HG03442 (cell line): ENCODE data around the gene IRX3.

Source experiments
- ATAC-seq: cut with Tn5 transposase; IDR thresholded peaks from one replicate; pipeline ENCODE4 v1.9.1; 2021; ENCODE audit warnings: mild to moderate bottlenecking, moderate library complexity; ENCODE audit not compliant: unreplicated experiment

Gene IRX3

GRCh38 chr16:54286366-54287130 lies at the start of gene IRX3:
Gene IRX3 (minus strand): TSS chr16:54286787. CDS start chr16:54286050, 737 bp downstream.
- ATAC-seq, result no peak

DNA sequence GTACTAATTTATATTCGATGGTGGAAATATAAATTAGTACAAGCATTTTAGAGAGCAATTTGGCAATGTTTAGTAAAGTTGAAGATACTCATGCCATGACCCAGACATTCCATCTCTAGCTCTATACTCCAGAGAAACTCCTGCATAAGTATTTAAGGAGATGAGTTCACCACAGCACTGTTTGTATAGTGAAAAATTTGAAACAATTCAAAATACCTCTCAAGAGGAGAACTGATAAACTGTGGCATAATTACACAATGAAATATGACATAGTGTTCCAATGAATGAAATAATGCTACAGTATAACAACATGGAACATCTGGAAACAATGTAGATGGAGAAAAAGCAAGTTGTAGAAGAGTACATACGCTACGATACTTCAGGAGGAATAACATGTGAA lies 48.6 kb upstream of the IRX3 start:
- no peak for ATAC-seq

GRCh38 chr16:54334208-54334607 lies 47.6 kb upstream of the IRX3 start:
- no peak for ATAC-seq

DNA sequence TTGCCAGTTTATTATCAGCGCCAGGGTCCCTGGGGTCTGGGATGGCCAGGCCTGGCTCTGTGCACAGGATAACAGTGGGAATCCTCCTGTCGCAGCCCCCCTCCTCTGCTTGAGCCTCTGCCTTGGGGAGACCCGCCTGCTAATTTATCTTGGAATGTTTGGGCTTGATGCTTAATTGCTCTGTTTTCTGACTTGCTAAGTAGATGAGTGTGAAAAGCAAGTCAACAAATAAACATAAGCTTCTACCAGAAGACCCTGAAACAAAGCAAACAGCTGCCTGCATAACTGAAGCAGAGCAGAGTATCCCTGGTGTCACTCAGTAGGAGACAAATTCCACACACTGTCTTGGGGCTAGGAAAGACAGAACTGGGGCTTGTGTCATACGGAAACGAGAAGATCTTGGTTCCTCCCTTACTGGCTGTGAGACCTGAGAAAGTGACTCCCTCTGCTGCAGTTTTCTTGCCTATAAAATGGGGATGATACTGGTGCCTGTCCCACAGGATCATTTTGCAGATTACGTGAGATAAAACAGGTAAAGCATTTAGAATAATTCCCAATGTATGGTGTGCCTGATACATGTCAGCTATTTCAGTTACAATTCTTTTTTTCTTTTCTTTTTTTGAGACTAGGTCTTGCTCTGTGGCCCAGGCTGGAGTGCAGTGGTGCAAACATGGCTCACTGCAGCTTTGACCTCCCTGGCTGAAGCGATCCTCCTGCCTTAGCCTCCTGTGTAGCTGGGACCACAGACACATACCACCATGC lies 44.8 kb upstream of the IRX3 start:
- no peak for ATAC-seq

- no peak for ATAC-seq
These were observed 41.0 kb upstream of the IRX3 start for GRCh38 chr16:54327609-54328008.

- ATAC-seq, result no peak
These were observed 39.7 kb upstream of the IRX3 start for GRCh38 chr16:54326266-54326662.

GRCh38 chr16:54325616-54326265 lies 39.2 kb upstream of the IRX3 start:
- ATAC-seq, result no peak

DNA sequence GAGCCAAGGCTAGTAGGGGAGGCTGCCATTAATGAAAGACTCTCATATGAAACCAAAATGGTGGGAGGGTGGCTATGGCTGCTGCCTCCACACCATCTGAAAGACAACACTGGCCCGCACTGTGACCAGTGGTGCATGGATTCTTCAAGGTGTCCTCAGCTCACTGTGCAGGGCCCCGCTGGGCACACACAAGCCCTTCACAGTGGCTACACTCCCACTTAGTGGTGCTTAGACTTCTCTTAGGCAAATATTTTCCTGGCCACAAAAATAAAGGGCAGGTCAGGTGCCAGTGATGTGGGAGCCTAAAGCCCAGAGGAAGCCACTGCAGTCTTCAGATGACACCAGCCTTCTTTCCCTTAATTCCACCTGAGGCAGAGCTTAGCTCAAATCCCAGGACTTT lies 38.1 kb upstream of the IRX3 start:
- no peak for ATAC-seq

DNA sequence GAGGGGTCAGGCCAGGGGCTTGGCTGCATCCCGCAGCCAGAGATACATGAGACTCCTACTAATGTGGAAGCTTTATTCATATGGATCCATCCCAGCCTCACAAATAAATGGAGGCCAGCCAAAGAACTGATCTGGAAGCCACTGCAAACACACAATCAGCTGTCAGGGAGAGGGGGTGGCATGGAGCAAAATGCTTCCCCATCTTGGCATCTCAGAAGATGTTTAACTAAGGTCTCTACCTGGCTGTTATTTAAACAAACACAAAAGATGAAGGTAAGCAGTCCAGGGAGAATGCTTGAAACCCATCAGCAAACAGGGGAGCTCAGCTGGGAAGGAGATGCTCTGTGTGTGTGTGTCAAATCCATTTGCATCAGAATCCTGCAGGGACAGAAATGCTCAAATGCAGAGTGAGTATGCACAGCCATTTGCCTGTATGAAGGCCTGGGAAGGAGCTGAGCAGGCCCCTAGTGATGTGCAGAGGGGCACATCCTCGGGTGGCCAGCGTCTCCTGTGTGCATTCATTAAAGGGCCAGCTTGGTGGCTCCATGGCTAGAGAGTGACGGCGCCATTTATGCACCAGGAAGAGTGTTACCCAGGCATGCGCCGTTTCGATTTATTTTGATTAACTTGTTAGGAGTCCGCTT lies 34.2 kb upstream of the IRX3 start:
- ATAC-seq, result no peak

GRCh38 chr16:54318941-54319340 lies 32.4 kb upstream of the IRX3 start:
- ATAC-seq, result no peak

- ATAC-seq, result no peak
These were observed 30.6 kb upstream of the IRX3 start for GRCh38 chr16:54317101-54317611.

DNA sequence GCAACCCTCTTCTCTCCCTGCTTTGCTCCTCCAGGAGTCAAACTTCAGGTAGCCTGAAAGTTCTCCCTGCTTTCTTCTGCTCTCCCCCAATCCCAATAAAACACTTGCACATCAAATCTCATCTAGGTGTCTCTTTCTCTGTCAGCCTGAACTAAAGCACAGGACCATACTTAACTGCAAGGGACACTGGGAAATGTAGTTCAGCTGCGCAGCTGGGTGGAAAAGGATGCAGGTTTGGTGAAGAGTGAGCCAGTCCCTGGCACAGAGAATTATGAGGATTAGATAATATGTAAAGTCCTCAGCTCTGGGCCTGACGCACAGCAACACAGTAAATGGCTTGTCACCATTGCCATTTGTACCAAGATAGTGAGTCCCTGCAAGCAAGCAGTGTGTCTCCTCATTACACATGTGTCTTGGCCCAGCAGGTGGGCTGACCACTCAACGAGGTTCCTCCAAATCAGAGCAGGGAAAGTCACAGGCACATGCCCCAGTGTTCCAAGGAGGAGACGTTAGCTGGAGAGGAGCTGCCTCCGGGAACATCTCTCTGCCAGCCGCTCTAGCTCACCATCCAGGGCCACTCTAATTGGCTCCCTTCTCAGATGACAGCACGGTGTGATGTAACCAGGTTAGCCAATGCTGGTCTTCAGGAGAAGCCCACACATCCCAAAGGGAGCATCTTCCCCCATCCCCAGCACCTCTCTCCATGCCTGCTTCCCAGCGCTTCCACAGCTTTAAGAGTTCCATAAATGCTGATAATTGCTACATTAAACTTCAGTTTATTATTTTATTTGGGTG lies 29.7 kb upstream of the IRX3 start:
- ATAC-seq, result no peak

DNA sequence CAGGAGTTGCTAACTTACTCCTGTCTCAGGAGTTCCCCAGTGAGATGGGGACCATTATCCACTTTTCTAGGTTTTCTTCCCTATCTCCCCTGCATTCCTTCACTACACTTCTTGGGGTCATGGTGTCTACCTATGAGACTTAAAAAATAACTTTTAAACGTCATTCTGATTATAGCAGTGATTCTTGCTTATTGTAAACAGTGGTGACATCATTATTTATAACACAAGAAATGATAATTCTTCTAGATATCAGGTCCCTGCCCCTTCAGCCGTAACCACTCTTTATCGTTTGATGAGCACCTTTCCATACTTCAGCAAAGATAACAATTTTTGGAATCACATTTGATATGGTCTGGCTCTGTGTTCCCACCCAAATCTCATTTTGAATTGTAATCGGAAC lies 27.2 kb upstream of the IRX3 start:
- no peak for ATAC-seq

DNA sequence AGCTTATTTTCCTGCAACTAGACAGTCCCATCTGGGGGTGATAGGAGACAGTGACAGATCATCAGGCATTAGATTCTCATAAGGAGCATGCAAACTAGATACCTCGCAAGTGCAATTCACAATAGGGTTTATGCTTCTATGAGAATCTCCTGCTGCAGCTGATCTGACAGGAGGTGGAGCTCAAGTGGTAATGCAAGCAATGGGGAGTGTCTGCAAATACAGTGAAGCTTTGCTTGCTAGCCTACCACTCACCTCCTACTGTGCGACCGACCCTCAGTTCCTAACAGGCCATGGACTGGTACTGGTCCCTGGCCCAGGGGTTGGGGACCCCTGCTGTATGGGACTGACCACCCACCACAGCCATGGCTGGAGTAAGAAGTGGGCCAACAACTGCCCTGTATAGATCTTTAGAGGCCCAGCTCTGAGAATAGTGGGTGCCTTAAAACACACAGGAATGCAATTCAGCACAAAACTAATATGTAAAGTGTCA lies 26.0 kb upstream of the IRX3 start:
- ATAC-seq, result no peak

DNA sequence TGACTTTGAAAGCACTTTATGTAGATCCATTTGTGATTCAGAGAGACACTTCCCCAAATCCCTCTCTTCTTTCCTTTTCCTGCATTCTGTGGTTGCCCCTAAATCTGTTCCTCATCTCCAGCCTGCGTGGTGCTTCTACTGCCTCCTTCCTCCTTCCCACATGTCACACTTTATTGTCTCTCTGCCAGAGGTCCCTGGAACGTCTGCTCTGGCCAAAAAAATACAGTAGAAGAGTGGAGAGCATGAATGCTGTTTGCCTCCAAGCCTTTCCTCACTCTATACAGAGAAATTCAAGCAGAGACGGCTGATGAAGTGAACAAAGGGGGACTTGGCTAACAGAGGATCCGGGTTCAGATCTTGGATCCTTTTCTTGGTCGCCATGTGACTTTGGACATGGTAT lies 22.8 kb upstream of the IRX3 start:
- ATAC-seq, result no peak

DNA sequence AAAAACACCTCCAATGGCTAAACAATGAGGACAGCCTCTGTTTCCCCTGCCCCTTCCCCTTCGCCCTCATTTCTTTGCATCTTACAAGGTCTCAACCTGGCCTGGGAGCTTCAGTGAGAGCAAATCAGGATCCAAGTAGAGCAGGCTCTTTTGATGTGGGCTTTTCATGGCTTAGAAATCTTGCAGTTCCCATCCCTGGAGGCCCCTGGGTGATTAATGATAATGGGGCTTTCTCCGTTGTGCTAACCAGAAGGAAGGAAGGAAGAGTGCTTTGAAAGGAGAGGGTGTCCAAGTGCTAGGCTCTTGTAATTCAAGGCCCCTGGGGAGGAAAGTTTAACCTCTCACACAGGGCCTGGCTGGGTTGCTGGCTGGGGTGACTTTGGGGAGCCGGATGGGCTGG lies 18.5 kb upstream of the IRX3 start:
- no peak for ATAC-seq

GRCh38 chr16:54303613-54304012 lies 17.0 kb upstream of the IRX3 start:
- ATAC-seq, result no peak

DNA sequence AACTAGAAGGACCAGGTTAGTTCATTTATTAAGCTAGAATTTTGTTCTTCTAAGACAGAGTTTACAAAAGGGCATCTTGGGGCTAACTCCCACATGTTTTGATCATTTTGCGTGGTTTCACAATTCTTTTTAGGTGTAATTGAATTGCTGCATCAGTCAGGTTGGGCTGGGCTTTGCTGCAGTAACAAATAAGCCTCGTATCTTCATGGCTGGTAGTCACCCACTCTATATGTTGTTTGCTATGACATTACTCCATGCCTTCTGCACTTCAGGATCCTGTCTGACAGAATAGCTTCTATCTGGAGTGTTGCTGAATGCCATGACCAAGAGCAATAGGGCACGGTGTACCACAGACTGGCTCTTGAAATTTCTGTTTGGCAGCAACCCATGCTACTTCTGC lies 10.6 kb upstream of the IRX3 start:
- no peak for ATAC-seq

DNA sequence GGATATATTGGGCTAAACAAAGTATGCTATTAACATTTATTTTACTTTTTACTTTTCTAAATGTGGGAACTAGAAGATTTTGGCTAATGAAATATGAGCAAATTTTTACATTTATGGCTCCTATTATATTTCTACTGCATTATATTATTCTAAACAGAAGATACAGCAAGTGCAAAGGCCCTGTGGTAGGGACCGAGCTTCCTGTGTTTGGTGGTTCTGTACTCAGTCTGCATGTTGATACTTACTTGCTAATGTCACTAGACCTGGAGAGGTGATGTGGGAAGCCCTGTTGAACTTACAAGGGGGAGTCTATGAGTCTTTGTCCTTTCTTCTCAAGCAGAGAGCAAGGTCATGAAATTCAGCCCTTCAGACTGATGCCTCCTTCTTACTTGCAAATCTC lies 10.0 kb upstream of the IRX3 start:
- no peak for ATAC-seq
